ENCODE results near the gene CRYBG2.
"Not testable (repeated sequence)": the region's sequence is repeated elsewhere in the genome, so short reads cannot be mapped to it uniquely, and the experiment has no call there.

The CRYBG2 gene

DNA sequence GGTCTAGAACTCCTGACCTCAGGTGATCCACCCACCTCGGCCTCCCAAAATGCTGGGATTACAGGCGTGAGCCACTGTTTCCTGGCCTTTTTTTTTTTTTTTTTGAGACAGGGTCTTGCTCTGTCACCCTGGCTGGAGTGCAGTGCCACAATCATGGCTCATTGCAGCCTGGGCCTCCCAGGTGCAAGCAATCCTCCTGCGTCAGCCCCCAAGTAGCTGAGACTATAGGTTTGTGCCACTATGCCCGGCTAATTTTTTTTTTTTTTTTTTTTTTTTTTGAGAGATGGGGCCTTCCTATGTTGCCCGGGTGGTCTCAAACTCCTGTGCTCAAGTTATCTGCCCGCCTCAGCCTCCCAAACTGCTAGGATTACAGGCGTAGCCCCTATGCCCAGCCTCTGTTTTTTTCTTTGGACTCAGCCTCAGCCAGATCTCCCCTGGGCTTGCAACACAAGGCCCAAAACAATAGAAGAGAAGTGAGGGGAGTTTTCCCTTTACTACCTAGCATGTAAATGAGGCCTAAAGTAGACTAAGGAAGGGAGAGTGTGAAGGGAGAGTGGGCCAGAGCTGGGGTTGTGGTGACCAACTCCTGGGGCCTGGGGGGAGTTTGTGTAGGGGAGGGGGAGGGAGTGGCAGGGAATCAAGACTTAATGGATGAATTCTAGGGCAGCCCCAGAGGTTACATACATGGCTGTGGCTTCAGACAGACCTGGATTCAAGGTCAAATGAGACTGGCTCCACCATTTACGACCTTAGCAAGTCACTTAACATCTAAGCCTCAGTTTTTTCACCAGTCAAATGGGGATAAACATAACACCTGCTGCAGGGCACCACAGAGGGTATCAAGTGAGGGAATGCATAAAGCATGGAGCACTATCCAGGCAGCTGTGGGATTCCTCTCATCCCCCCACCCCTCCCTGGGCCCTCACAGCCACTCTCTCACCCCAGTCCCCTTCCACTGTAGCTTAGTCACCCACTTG, 37.8 kb downstream of the CRYBG2 start:
- DNase-seq (ENCODE audit: low spot score), result no peak
- in situ Hi-C loops (cut with MboI; ENCODE audit: low pct_unique_long_range_greater_than_20kb, low sequenced_read_pairs, unreplicated experiment), result no loop called here
- TF ChIP-seq CTCF (IDR thresholded peaks at IDR 0.05; ENCODE audit: extremely low read depth, insufficient read depth, missing control alignments), result no peak

GRCh38 chr1:26314501-26314900, 39.4 kb downstream of the CRYBG2 start:
- no peak for DNase-seq (ENCODE audit: low spot score)
- in situ Hi-C loops (cut with MboI; ENCODE audit: low pct_unique_long_range_greater_than_20kb, low sequenced_read_pairs, unreplicated experiment), result no loop called here
- TF ChIP-seq CTCF (IDR thresholded peaks at IDR 0.05; ENCODE audit: extremely low read depth, insufficient read depth, missing control alignments), result no peak

DNA sequence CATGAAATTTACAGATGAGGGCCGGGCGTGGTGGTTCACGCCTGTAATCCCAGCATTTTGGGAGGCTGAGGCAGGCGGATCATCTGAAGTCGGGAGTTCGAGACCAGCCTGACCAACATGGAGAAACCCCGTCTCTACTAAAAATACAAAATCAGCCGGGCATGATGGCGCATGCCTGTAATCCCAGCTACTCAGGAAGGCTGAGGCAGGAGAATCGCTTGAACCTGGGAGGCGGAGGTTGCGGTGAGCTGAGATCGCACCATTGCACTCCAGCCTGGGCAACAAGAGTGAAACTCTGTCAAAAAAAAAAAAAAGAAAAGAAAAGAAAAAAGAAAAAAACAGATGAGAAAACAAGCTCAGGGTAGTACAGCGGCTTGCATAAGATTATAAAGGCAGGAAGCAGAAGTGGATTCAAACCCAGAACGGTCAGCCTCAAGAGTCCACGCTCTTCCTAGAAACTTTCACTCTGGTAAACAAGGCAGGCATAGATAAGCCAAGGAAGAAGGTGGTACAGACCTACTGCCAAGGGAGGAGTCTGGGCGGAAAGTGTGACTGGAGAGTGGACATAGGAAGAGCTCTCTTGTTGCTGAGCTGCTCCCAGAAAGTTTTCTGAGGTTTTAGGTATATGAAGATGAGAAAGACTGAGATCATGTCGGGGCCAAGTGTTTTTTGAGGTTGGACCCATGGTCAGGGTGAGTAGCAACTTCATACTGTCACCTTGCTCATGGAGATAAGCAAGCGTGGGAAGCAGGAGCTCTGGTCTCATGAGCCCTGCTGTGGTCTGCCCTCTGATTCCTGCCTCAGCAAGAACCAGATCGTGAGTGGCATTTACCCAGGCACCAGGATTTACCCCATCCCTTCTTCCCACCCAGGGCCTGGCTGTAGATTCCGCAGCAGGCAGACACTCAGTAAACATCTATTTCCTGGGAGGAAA, 45.7 kb downstream of the CRYBG2 start:
- in situ Hi-C loops (cut with MboI; ENCODE audit: low pct_unique_long_range_greater_than_20kb, low sequenced_read_pairs, unreplicated experiment), result not testable (repeated sequence)

GRCh38 chr1:26307363-26307781, 46.6 kb downstream of the CRYBG2 start:
- no peak for TF ChIP-seq CTCF (IDR thresholded peaks at IDR 0.05; ENCODE audit: extremely low read depth, insufficient read depth, missing control alignments)
- no peak for DNase-seq (ENCODE audit: low spot score)
- in situ Hi-C loops (cut with MboI; ENCODE audit: low pct_unique_long_range_greater_than_20kb, low sequenced_read_pairs, unreplicated experiment), result no loop called here

More for the DNA sequence above, 45.7 kb downstream of the CRYBG2 start:
- DNase-seq (ENCODE audit: low spot score), result not testable (repeated sequence)

DNA sequence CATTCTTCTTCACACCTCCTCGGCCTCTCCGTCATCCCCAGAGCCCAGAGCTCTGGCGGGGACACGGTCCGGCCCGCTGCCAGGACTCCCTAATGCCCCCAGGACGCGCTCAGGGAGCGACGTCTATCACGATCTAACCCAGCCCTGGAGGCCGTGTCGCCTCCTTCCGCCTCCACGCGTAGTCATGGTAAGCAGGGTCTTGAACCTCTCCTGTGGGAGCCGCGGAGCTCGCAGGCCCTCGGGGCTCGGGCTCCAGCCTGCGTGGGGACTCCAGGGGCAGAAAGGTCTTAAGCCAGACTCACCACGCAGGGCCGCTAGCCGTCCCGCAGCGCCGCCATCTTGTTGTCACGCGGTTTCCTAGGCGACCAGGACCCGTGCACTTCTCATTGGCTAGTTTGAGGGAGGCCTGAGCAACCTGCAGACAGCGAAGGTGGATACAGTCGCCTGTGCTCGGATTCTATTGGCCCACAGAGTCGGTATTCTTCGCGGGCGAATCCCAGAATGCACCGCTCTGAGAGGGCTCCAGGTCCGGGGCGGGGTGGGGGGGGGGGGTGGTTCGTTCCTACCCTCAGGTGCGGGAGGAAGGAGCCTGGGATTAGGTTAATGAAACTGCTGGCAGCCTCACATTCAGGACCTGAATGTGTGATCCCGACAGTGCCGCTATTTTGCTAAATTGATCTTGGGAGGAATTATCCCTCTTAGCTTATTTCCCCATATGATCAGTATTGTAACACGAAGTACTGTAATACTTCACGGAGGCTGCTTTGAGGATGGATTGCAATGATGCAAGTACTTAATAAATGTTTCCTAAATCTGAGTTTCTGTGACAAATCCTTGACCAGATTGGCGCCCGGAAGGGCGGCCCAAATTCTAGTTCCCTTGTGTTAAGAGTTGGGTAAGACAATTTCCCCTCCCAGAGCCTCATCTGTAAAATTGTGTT, 47.4 kb downstream of the CRYBG2 start, which contains the start of gene UBXN11:
Gene UBXN11 (minus strand): TSS at position 347 of the 940 bp plus-strand sequence. CDS start 3,753 bp downstream, outside the sequence.
- in situ Hi-C loops (cut with MboI; ENCODE audit: low pct_unique_long_range_greater_than_20kb, low sequenced_read_pairs, unreplicated experiment), result no loop called here
- DNase-seq (ENCODE audit: low spot score), result peak; percentile 97
- TF ChIP-seq CTCF (IDR thresholded peaks at IDR 0.05; ENCODE audit: extremely low read depth, insufficient read depth, missing control alignments), result no peak

- DNase-seq (ENCODE audit: low spot score), result no peak
- TF ChIP-seq CTCF (IDR thresholded peaks at IDR 0.05; ENCODE audit: extremely low read depth, insufficient read depth, missing control alignments), result no peak
- in situ Hi-C loops (cut with MboI; ENCODE audit: low pct_unique_long_range_greater_than_20kb, low sequenced_read_pairs, unreplicated experiment), result no loop called here
Measured at GRCh38 chr1:26305667-26306289, 48.2 kb downstream of the CRYBG2 start.
